GM12801 (cell line): Measurements from ENCODE around the gene FMN1.

Experiments
- TF ChIP-seq, protein P1 (sequence below): IDR thresholded peaks from one replicate; pipeline ENCODE4 v1.5.1; 2011; ENCODE audit warnings: control low read depth; ENCODE audit not compliant: insufficient read length; ENCODE audit errors: extremely low read depth

Gene FMN1

DNA sequence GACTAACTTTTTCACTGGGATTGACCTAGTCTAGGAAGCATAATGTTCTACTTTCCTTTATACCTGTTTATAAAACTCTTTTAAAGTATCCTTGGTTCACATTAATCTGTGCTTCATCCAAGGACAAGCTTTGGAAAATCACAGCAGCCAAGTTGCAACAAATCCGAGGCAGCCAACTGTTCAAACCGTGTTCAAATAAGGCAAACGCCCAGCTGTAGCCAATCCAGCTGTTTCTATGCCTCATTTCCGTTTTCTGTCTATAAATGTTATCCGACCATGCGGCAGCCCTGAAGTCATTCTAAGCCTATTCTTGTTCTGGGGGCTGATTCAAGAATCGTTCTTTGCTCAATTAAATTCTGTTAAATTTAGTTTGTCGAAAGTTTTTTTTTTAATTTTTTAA lies 78.3 kb downstream of the FMN1 start:
- TF ChIP-seq, protein P1, sequence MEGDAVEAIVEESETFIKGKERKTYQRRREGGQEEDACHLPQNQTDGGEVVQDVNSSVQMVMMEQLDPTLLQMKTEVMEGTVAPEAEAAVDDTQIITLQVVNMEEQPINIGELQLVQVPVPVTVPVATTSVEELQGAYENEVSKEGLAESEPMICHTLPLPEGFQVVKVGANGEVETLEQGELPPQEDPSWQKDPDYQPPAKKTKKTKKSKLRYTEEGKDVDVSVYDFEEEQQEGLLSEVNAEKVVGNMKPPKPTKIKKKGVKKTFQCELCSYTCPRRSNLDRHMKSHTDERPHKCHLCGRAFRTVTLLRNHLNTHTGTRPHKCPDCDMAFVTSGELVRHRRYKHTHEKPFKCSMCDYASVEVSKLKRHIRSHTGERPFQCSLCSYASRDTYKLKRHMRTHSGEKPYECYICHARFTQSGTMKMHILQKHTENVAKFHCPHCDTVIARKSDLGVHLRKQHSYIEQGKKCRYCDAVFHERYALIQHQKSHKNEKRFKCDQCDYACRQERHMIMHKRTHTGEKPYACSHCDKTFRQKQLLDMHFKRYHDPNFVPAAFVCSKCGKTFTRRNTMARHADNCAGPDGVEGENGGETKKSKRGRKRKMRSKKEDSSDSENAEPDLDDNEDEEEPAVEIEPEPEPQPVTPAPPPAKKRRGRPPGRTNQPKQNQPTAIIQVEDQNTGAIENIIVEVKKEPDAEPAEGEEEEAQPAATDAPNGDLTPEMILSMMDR: no peak

DNA sequence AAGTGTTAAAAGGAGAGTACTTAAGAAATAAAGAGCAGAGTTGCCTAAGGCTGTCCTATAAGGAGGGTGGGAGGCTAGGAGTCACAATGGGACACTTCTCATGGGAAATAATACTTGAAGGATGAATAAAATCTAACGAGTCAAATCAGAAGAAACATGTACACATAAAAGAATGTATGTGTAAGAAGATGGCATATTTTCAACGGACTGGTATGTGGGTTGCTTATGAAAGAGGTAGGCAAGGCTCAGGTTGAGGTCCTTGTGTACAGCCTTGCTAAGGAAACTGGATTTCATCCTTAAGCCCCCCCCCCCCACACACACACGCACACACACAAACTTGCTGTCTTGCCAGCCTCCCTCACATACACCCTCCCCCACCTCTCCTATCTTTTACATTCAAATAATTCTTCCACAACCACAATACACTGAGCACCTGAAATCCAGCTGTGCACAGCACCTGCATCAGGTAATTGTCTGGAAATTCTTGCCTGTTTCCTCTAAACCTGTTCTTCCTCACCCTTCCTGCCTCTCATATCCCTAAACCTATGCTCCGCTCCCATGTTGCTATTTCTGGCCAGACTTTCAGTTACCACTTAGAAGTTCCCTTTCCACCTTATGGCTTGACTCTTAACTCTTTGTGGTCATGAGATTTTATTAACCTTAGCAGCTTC lies 79.2 kb downstream of the FMN1 start:
- TF ChIP-seq, protein P1: no peak

DNA sequence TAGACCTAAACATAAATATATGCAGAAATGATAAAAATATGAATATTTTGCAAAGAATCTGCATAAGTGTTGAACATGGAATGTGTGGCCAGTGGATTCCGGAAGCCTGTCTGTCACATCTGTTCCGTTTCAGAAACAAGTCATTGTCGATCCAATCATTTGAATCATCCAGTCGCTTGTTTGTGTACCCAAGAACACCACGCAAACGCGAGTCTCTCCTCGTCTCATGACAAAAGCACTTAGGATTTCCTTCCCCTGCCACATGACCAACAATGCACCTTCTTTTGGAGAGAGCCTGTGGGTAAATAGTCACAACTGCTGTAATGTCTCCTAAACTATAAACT lies 80.2 kb downstream of the FMN1 start:
- TF ChIP-seq, protein P1: no peak

DNA sequence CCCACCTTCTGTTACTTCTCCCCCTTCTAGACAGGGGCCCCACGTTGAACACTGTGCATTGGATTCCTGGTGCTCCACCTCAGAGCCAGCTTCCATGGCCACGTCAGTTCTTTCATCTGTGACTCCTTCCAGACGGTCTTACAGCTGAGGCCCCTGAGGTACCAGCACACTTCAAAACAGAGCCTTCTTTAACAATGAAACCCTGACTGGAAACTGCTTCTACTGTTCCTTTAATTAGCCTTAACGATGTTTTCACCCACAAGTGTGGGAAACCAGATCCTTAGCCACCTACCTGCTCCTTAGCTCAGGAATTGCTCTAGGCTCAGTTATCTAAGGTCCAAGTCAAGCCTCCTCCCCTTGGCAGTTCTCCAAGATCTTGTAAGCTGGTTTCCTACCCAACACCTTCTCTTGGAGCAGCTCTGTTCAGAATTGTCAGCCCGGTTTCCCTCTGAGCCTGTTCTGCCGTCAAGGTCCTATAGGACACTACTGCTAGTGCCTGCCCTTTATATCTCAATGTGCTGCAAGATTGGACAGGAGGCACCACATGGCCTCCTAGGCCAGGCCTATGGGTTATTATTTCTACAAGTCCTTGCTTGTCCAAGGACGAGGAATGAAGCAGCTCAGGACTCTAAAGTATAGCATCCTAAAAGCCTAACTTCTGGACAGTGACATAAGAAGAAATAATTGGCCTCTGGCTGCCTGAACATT lies 80.7 kb downstream of the FMN1 start:
- TF ChIP-seq, protein P1: no peak

DNA sequence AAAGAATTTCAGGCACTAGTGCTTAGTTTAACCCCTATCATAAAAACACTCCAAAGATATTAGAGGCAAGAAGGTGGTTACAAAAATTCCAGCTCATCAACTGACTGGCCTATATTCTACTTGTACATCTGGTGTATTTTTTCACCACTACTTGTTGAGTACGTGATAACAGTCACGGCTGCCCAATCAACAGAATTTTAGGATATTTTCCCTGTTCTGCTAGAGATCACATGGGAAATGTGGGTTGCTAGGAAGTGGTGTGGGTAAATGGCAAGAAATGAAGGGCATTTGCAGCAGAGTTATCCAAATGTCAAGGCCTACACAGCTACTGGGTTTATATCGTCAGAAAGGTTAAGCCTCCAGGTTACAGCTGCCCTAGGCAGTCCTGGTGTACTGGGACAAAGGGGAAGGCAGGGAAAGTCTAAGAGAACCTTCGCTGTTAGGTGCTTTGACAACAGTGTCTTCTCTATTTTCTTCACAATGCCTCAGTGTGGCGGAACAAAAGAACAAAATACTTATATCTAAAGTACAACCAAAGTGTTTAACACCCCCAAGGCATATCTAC lies 81.9 kb downstream of the FMN1 start:
- TF ChIP-seq, protein P1: no peak

DNA sequence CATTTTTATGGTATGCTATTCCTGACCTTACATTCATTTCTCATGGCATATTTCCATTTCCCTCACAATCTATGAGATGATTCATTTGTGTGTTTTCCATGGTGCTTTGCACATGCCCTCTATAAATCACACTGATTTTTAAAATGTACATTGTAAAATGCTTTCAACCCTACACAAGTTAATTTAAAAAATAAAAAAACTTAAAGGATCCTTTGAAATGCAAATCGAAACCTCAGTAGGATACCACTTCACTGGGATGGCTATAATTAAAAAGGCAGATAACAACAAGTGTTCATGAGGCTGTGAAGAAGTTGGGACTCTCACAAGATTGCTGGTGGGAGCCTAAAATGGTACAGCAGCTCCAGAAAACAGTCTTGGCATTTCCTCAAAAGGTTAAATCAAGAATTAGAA lies 83.5 kb downstream of the FMN1 start:
- TF ChIP-seq, protein P1: no peak

DNA sequence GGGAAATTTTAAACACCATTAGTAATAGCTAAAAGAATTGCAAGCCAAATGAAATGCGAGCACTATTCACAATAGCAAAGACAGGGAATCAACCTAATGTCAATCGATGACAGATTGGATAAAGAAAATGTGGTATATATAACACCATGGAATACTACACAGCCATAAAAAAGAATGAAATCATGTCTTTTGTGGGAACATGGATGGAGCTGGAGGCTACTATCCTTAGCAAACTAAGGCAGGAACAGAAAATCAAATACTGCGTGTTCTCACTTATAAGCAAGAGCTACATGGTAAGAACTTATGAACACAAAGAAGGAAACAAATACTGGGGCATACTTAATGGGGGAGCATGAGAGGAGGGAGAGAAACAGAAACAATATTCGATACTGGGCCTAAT lies 85.2 kb downstream of the FMN1 start:
- TF ChIP-seq, protein P1: no peak
